GM21786 (cell line): Measurements from ENCODE around the gene IQCM.

Source experiments
- ATAC-seq: cut with Tn5 transposase; IDR thresholded peaks from one replicate; pipeline ENCODE4 v1.9.1; 2021; ENCODE audit not compliant: unreplicated experiment

Gene IQCM, protein sequence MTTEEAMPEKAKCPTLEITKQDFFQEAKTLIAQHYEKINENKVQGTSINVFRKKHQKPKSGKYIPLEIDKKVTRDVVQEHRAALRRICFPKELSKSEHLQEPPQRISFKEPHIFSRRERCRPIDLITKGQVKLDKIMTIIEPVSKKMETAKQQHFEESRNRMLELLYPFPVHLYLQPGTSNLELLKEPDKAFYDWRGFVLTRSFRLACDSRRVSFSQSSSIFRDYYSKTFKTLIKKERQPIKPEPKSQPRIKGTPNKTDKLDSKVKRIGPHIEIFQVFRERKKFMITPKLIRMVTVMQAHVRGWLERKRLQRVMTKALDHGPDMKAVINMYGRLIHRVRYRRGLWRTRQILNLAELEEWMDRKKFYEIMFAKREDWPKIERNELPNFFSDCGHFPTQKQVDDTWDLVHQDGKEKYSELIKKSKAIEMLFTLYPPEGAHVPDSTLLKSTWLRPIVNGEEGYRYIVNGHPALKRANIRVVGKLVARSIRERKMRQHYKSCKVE

DNA sequence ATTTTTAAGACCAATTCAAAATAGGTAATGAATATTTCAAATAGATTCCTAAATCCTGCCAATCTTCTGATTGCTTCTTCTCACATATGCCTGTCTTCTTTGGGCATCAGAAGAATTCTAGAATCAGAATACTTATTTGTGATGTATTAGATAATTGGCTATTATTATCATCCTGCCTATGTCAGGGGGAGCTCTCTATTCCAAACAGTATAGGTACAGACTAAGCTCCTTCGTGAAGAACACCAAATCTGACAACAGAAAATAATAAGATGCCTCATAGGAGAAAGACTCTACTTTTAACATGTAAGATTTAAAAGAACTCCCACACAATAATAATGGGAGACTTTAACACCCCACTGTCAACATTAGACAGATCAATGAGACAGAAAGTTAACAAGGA is at the start of gene IQCM:
TSS of gene IQCM (minus strand) at position 101 of the 400 bp plus-strand sequence. CDS start 73,152 bp downstream, outside the sequence.
- no peak for ATAC-seq

DNA sequence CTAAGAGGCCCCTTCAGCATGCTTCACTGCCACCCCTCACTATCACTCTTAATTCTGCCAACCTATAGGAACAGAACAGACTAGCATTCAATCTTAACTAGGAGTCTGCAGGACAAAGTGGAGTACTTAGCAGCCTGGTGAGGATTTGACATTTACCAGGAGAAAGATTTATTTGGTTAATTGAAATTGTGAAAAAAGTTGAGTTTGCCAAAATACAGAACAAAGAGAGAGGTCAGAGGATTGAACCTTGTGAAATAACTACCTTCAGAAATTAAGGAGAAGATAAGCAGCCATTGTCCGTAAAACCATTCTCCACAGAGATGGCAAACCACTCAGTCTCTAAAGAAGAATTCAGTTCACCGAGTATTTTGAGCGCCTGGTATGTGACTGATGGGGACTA is 41.8 kb upstream of the IQCM start:
- no peak for ATAC-seq

DNA sequence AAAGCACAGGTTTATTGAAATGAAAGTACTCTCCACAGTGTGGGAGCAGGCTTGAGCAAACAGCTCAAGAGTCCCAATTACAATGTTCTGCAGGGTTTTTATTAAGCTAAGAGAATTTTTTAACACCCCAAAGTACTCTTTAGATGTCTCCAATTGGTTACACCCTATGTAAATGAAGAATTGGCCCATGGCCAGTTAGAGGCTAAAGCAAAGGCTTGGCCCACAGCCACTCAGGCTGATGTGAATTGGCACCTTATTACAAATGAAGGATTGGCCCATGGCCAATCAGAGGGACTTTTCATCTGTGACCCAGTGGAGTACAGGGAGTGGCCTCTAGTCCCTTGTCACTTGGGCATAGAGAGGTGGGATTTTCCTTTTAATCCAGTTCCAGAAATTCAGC is 30.1 kb upstream of the IQCM start:
- no peak for ATAC-seq

DNA sequence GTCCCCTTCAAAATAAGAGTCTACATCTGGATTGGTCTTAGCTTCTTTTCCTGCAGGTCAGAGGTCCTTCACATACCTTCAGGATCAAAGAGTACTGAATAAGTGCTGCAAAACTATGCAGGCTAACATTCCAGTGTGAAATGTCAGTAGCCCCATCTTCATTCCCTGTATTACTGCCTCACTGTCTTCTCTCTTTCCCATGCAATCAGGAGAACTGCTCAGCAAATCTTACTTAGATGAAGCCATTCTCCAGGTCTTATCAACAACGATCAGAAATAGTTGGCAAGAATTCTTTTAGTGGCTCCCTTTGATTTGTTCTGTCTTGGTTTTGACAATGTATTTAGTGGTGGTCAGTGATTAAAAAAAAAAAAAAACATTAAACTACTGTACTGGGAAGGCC is 26.0 kb upstream of the IQCM start:
- no peak for ATAC-seq

DNA sequence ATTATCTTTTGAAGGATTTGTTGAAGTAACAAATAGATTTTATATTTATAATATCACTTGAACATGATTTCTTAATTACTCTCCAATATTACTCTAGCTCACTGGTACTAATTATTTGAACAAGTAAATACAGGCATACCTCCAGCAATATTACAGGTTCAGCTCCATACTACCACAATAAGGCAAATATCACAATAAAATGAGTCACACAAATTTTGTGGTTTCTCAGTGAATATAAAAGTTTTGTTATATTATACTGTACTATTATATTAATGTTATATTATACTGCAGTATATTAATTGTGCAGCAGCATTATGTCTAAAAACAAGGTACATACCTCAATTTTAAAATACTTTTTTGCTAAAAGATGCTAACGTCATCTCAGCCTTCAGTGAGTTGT is 22.4 kb upstream of the IQCM start:
- ATAC-seq = no peak

DNA sequence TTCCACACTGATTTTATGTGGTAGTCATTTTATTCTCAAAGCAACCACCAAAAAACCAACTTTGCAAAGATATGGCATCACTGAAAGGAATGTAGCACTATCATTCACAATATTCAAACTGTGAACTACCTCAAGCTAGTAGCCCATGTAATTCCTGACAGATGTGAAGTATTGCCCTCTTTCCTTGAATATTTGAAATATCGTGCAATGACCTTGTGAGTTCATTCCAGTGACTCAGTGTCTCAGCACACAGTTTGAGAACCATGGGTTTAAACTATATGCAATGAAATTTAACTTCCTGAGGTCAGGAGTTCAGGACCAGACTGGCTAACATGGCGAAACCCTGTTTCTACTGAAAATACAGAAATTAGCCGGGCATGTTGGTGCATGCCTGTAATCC is 20.9 kb upstream of the IQCM start:
- ATAC-seq = no peak

DNA sequence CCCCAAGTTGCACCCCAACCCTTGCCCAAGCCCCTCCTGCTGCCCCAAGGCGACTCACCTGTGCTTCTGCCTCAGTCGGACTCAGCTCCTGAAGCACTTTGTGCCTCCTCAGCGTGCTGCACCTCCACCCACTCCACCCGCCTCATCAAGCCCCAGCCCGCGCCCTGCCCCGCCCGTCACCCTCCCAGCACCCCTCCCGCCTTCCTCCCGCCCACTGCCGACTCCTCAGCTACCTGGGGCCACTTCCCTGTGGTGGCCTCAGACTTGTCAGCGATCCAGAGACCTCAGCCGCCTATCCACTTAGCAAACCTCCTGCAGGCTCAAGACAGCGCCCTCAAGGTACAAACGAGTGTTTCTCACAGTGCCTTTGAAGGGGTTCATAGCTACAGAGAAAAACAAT is 19.6 kb upstream of the IQCM start:
- ATAC-seq = no peak

DNA sequence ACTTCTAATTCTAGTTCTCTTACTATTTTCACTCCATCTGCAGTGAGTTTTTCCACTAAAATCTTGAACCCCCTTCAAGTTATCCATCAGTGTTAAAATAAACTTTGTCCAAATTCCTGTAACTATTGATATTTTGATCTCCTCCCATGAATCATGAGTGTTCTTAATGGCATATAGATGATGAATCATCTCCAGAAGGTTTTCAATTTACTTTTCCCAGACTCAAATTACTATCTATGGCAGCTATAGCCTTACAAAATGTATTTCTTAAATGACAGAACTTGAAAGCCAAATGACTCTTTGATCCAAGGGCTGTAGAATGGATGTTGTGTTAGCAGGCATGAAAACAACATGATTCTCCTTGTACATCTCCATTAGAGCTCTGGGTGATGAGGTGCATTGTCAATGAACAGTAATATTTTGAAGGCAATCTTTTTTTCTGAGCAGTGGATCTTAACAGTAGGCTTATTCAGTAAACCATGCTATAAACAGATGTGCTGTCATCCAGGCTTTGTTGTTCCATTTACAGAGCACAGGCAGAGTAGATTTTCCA is 16.1 kb upstream of the IQCM start:
- ATAC-seq = no peak

DNA sequence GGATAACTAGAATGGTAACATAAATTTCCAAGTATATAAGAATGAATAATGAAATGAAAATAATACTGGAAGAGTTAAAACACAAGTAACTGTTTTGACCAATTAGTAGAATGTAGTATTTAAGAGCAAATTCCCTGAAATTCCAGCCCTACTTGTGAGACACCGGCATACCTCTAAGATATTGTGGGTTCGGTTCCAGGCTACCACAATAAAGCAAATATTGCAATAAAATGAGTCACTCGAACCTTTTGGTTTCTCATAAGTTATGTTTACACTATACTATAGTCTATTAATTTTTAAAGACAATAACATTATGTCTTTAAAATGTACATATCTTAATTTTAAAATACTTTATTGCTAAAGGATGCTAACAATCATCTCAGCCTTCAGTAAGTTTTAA is 15.2 kb upstream of the IQCM start:
- ATAC-seq = no peak

DNA sequence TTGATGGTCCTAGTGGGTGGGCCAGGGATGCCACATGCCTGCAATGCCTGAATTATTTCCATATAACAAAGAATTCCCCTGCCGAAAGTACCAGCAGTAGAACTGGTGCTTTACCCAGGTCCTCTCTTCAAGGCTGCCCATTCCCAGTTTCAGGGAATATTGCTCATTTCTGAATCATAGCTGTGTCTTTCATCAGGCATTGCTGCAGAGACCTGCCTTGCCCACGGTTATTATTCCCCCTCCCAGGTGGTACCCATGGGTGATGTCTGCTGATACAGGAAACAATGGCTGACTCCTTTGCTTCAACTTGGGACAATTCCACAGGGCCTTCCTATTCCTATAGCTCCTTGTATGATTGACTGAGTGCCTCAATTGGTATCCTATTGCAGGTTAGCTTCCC is 9.7 kb upstream of the IQCM start:
- no peak for ATAC-seq

DNA sequence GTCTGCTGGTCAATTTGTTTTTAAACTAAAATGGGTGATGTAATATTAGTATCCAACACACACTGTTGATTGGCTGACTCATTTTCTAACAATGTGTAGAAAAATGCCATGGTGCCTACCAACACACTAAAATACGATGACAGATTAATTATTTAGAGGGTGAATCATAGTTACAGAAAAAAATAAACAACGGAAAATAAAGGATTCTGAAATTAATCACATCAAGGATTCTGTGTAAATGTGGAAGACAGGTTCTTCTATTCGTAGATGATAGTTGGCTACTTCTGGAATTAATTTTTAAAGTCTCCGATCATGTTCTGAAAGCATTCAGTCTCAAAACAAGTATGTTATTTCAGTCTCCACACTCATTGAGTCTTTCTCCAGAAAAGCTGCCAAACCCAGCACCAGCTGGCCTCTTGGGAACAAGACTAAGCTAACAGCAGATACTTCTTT is 8.2 kb upstream of the IQCM start:
- ATAC-seq = no peak

DNA sequence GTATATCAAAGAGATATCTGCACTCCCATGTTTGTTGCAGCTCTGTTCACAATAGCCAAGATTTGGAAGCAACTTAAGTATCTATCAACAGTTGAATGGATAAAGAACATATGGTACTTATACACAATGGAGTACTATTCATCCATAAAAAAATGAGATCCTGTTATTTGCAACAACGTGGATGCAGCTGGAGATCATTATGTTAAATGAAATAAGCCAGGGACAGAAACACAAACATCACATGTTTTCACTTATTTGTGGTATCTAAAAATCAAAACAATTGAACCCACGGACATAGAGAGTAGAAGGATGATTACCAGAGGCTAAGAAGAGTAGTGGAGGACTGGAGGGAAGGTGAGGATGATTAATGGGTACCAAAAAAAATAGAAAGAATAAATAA is 14.2 kb downstream of the IQCM start:
- ATAC-seq = no peak

DNA sequence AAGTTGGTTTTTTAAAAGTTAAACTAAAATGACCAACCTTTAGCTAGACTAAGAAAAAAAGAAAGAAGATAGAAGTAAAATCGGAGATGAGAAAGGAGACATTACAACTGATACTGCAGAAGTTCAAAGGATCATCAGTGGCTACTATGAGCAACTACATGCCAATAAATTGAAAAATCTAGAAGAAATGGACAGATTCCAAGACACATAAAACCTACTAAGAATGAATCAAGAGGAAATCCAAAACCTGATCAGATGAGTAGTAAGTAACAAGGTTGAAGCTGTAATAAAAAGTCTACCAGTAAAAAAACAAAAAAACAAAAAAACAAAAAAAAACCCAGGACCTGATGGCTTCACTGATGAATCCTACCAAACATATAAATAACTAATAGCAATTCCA is 16.1 kb downstream of the IQCM start:
- no peak for ATAC-seq

DNA sequence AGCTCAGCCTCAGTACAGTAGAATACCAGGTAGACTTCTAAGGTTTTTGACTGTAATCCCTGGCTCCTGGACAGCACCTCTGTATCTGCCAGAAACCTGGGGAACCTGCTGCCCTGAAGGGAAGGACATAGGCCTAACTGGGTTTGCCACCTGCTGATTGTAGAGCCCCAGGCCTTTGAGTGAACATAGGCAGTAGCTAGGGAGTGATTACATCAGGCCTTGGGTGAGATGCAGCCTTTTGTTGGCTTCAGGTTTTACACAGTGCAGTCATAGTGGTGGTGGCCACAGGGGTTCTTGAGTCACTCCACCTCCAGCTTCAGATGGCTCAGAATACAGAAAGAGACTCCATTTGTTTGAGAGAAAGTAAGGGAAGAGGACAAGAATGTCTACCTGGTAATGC is 19.3 kb downstream of the IQCM start:
- no peak for ATAC-seq

DNA sequence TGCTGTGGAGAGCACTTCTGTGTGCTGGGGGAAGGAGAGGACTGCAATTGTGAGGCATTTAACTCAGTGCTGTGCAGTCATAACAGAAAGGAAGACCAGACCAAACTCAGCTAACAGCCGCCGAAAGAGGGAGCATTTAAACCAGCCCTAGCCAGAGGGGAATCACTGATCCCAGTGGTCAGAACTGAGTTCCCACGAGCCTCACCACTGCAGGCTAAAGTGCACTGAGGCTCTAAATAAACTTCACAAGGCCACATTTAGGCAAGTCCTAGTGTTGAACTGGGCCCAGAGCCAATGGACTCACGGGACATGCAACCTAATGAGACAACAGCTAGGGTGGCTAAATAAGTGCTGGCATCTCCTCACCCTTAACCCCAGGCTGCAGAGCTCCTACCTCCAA is 20.4 kb downstream of the IQCM start:
- ATAC-seq = no peak

DNA sequence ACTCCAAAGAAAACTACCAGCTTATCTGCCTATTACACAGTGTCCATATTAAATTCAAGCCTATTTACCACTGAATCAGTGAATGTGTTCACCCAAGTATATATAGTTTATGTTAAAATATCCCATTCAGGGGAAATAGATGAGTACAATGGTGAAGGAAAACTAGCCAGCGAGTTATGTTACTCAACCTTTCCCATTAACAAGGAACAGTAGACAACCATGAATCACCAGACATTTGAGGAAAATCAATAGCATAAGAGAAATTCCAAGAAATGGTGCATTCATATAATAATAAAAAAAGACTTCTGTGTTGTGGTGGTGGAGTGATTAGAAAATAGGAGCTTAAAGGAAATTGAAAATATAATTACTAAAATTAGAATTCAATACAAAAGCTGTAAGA is 21.3 kb downstream of the IQCM start:
- no peak for ATAC-seq

DNA sequence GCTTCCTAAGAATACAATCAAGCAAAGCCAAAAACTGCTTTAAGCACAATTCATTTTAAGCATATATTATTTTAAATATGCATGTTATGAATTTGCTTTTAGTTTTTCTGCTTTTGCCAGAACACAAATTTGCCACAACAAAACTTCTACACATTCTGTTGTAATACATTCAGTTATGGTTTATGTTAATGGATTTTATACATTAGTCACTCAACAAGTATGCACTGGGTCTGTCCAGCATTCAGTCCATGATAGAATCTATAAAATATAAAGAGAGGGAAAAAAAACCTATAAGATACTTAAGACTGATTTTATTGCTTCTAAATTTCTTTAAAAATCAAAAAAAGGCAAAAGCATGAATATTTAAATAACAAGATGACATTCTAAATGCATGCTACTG is 22.2 kb downstream of the IQCM start:
- ATAC-seq = no peak

DNA sequence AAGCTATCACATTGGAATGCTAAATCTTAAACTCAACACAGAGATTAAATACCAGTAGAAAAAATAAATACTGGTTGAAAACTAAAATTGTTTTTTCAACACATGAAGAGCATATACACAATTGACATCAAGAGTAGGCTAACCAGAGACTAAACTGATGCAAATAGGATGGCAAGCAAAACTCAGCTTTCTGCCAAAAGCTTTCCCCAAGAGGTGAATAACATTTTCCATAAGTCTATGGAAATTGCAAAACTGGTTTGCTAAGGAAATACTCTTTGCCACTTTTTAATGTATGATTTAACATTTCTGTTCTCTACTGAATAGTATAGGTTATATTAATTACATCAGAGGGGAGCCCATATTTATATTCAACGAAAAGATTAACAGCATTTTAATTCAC is 23.8 kb downstream of the IQCM start:
- ATAC-seq = no peak

DNA sequence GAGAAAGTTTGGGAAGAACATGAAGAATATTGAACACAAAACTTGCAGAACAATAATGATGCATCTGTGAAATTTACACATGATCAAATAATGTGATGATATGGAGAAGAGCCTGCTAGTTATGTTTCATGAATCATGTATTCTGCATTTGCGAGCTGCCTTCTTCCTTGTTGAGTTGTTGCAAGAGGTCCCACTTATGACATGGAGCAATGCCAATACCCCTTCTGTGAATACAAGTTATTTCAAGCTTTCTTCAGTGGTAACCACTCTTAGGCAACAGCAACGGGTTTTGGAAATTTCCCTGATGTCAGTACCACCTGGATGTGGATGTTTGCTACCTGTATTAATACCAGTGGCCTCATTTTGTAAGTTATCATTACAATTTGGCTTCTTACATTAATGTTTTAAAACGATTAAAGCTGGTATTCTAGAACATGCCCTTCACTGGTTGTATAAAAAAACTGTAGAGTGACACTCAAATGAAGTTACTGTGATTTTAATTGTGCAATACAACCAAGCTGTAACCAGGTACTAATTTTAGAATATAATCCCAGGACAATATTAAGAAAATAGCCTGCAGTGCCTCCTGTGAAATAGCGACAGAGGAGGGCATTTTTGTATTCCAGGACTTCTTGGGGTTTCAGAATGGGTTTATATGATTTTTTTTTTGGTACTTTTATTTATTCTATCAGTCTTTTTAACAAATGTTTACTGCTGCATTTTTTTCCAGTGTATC is 25.3 kb downstream of the IQCM start:
- ATAC-seq = no peak

DNA sequence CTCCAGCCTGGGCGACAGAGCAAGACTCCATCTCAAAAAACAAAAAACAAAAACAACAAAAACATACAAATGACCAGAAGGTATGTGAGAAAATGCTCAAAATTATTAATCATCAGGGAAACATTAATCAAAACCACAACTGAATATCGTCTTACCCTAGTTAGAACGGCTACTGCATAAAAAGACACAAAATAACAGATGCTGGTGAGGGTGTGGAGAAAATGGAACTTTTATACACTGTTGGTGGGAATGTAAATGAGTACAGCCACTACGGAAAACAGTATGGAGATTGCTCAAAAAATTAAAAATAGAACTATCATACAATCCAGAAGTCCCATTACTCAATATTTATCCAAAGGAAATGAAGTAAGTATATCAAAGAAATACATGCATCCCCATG is 27.3 kb downstream of the IQCM start:
- ATAC-seq = no peak

DNA sequence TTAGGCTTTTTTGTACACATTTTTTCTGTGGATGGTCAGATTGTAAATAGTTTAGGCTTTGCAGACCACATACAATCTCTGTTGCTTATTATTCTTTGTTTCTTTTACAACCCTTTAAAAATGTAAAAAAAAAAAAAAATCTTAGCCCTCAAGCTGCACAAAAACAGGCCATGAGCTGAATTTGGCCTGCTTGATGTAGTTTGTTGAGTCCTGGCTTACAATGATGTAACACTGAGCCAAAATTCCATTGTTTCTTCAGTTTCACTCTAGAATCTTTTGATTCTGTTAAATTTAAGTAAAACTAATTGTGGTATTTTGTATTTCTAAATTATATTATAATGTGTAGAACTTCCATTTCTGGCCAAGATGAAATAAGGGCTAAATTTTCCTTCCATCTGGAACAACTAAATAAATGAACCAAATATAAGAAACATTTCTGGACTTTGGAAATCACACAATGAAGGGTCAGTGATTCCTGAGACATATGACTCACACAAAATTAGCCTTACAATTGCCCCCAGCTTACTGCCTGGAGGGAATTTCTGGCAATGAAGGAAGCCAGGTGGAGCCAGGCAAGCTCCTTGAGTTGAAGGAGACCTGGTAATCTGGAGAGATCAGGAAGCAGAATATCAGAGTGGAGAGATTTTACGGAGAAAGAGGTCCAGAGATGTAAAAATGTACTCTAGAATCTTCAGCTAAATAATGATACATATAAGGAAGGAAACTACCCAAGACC is 29.8 kb downstream of the IQCM start:
- no peak for ATAC-seq
